GM12872 (cell line): ENCODE results near the gene AGPAT3.
A peak's percentile ranks its signal among the peaks of the same experiment; 100 is the strongest.

Experiments used
- TF ChIP-seq, protein P1 (sequence below): IDR thresholded peaks from 3 replicates; pipeline ENCODE4 v1.5.1; 2011; ENCODE audit warnings: low read depth, mild to moderate bottlenecking, low read length, moderate library complexity; ENCODE audit not compliant: insufficient read depth

AGPAT3 gene

GRCh38 chr21:44011579-44012473 is 146.8 kb downstream of the AGPAT3 start, which contains the start of gene TRAPPC10:
Gene TRAPPC10 (plus strand): TSS chr21:44012309. CDS start chr21:44012494, 185 bp downstream.
- TF ChIP-seq, protein P1, sequence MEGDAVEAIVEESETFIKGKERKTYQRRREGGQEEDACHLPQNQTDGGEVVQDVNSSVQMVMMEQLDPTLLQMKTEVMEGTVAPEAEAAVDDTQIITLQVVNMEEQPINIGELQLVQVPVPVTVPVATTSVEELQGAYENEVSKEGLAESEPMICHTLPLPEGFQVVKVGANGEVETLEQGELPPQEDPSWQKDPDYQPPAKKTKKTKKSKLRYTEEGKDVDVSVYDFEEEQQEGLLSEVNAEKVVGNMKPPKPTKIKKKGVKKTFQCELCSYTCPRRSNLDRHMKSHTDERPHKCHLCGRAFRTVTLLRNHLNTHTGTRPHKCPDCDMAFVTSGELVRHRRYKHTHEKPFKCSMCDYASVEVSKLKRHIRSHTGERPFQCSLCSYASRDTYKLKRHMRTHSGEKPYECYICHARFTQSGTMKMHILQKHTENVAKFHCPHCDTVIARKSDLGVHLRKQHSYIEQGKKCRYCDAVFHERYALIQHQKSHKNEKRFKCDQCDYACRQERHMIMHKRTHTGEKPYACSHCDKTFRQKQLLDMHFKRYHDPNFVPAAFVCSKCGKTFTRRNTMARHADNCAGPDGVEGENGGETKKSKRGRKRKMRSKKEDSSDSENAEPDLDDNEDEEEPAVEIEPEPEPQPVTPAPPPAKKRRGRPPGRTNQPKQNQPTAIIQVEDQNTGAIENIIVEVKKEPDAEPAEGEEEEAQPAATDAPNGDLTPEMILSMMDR = no peak

DNA sequence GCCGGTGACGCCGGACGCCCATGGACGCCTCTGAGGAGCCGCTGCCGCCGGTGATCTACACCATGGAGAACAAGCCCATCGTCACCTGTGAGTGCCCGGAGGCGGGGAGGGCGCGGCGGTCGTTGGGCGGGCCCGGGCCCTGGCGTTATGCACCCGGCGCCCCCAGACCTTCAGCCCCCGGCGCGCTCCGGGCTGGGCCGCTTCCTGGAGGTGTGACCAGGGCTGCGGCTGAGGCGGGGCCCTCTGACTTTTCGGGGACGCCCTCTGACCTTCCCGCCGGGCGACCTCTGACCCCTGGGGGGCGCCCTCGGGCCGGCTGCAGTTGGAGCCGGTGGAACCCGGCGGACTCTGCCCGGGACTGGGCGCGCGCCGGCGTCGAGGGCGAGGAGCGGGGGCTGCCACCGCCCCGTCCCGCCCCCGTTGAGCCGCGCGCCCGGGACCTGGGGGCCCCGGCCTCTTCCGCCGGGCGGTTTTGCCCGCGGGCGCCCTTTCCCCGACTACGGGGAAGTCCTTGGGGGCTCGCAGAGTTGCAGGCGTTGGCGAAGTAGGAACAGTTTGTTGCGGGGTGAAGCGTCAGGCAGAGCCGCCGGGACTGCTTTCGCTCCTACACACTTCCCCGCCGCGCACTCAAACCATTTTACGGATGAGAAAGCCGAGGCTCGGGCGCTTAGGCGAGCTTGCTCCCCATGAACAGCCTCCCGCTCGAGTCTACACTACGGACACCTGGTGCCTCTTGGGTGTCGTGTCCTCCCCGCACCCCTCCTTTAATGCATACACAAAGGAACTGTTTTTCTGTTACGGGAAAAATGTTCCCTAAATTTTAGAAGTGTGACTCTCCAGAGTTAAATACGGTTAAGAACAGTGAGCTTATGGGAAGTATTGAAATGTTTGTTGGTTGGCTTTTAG is 147.7 kb downstream of the AGPAT3 start:
- TF ChIP-seq, protein P1 = peak; percentile 56

- TF ChIP-seq, protein P1 = no peak
These were observed 148.5 kb downstream of the AGPAT3 start for GRCh38 chr21:44013380-44014088.

- TF ChIP-seq, protein P1 = no peak
These were observed 152.6 kb downstream of the AGPAT3 start for GRCh38 chr21:44017601-44018000.

GRCh38 chr21:44018127-44018526 is 153.1 kb downstream of the AGPAT3 start:
- TF ChIP-seq, protein P1 = no peak

DNA sequence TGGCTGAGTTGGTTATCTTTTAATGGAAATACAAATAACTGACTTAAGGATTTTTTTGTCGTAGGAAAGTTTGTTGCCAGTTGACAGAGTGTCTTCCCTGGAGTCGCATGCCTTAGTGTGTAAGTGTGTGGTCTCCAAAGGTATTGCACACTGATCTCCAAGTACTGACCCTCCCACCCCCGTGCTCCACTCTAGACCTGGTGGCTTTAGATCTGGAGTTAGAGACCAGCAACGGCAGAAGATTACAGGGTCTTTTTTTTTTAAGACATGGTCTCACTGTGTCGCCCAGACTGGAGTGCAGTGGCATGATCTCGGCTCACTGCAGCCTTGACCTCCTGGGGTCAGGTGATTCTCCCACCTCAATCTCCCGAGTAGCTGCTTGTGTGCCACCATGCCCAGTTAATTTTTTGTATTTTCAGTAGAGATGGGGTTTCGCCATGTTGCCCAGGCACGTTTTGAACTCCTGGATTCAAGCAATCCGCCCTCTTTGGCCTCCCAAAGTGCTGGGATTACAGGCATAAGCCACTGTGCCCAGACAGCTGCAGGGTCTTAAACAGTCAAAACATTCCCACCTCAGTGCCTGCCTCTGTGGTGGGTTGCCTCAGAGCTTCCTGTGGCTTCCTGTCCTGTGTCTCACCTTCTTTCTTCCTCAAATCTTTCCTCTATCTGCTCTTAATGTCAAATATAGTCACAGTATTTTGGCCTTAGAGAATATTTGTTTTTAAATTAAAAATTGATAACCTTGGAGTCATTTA is 154.0 kb downstream of the AGPAT3 start:
- TF ChIP-seq, protein P1 = no peak
